Liver (tissue), 2 donors: ENCODE results near the gene GNB1L.

ENCODE experiments used
- CTCF ChIP-seq: fragments of 150-350 bp; IDR thresholded peaks from 2 replicates; pipeline ENCODE4 v1.5.1; 2017; ENCODE audit warnings: improper control_type of control experiment, low read depth, low read length; ENCODE audit not compliant: missing input control
- MAX ChIP-seq: IDR thresholded peaks from 2 replicates; pipeline ENCODE4 v1.6.1; 2016; ENCODE audit warnings: antibody characterized with exemption
- donor health status: healthy.

GRCh38 chr22:19740586-19740985, 114.1 kb downstream of the GNB1L start:
- TF ChIP-seq MAX: no peak
- TF ChIP-seq CTCF: no peak
